NB4 (cell line): Measurements from ENCODE around the gene RDH13.

Source experiments
- CTCF ChIP-seq: IDR thresholded peaks from one replicate; pipeline ENCODE4 v1.5.1; 2012; ENCODE audit warnings: low read depth, low read length
- TF ChIP-seq, protein P1 (sequence below): IDR thresholded peaks from 2 replicates; pipeline ENCODE4 v1.6.1; 2011; ENCODE audit warnings: low read depth, low read length

- no peak for TF ChIP-seq CTCF
- TF ChIP-seq, protein P1, sequence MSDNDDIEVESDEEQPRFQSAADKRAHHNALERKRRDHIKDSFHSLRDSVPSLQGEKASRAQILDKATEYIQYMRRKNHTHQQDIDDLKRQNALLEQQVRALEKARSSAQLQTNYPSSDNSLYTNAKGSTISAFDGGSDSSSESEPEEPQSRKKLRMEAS: no peak
These were observed 32.5 kb upstream of the RDH13 start for GRCh38 chr19:55095260-55096060.
